HepG2 (cell line): ENCODE measurements around the gene CYP27A1. TPM values are rescaled to one million over a fixed set of nuclear protein-coding genes. Genes with fewer than 3 reads are reported as not detected.

Experiments used
- EEA1 ChIP-seq: sonication (generic); formaldehyde crosslinking; IDR thresholded peaks from 2 replicates; pipeline ENCODE4 v1.5.1; 2020; ENCODE audit warnings: mild to moderate bottlenecking, missing genetic modification reagents, borderline replicate concordance
- ELK4 ChIP-seq: sonication (generic); formaldehyde crosslinking; IDR thresholded peaks from 2 replicates; pipeline ENCODE4 v1.9.0; 2021; ENCODE audit warnings: missing genetic modification reagents, borderline replicate concordance
- JARID2 ChIP-seq: sonication (generic); formaldehyde crosslinking; IDR thresholded peaks from 2 replicates; pipeline ENCODE4 v1.8.1; 2023; ENCODE audit warnings: missing genetic modification reagents, inconsistent platforms; ENCODE audit not compliant: insufficient replicate concordance
- KAT7 ChIP-seq: IDR thresholded peaks from 2 replicates; pipeline ENCODE4 v1.6.1; 2018; ENCODE audit warnings: borderline replicate concordance, missing compliant biosample characterization
- KLF16 ChIP-seq, 2 experiments: sonication (generic) in 1 of 2; formaldehyde crosslinking in 1 of 2; IDR thresholded peaks; 2 replicates each; pipeline versions ENCODE4 v1.6.1 to v1.8.0; 2016 to 2023; ENCODE audit warnings: missing genetic modification reagents in 2 of 2, missing compliant biosample characterization in 1 of 2
- MTA1 ChIP-seq: sonication (generic); formaldehyde crosslinking; IDR thresholded peaks from 2 replicates; pipeline ENCODE4 v1.4.0; 2020; ENCODE audit warnings: missing genetic modification reagents, mild to moderate bottlenecking, borderline replicate concordance
- PHF8 ChIP-seq: sonication (generic); formaldehyde crosslinking; IDR thresholded peaks from 2 replicates; pipeline ENCODE4 v1.5.0; 2020; ENCODE audit warnings: missing genetic modification reagents
- RERE ChIP-seq: IDR thresholded peaks from 2 replicates; pipeline ENCODE4 v1.6.1; 2016; ENCODE audit warnings: low read depth, missing genetic modification reagents, missing compliant biosample characterization
- RORA ChIP-seq: sonication (generic); formaldehyde crosslinking; IDR thresholded peaks from 2 replicates; pipeline ENCODE4 v1.5.0; 2020; ENCODE audit warnings: mild to moderate bottlenecking, missing genetic modification reagents, moderate library complexity
- SIN3B ChIP-seq: fragments of 150-350 bp; IDR thresholded peaks from 2 replicates; pipeline ENCODE4 v1.6.1; 2014; ENCODE audit warnings: low read length
- SMC3 ChIP-seq: IDR thresholded peaks from 2 replicates; pipeline ENCODE4 v1.6.1; 2011; ENCODE audit warnings: low read length, improper control_type of control experiment
- SNAPC2 ChIP-seq: sonication (generic); formaldehyde crosslinking; IDR thresholded peaks from 2 replicates; pipeline ENCODE4 v1.8.1; 2022; ENCODE audit warnings: mild to moderate bottlenecking, missing genetic modification reagents
- ZNF253 ChIP-seq: sonication (generic); formaldehyde crosslinking; IDR thresholded peaks from 2 replicates; pipeline ENCODE4 v1.8.0; 2022; ENCODE audit warnings: mild to moderate bottlenecking, missing genetic modification reagents, borderline replicate concordance
- ZNF282 ChIP-seq: fragments of 450-650 bp; IDR thresholded peaks from 2 replicates; pipeline ENCODE4 v1.6.1; 2018; ENCODE audit not compliant: partially characterized antibody
- ZNF362 ChIP-seq: sonication (generic); formaldehyde crosslinking; IDR thresholded peaks from 2 replicates; pipeline ENCODE4 v1.4.0; 2020; ENCODE audit warnings: missing genetic modification reagents, mild to moderate bottlenecking, borderline replicate concordance
- ZNF570 ChIP-seq: sonication (generic); formaldehyde crosslinking; IDR thresholded peaks from 2 replicates; pipeline ENCODE4 v1.4.0; 2020; ENCODE audit warnings: mild to moderate bottlenecking, missing genetic modification reagents, borderline replicate concordance
- ZNF770 ChIP-seq: sonication (generic); formaldehyde crosslinking; IDR thresholded peaks from 2 replicates; pipeline ENCODE4 v1.5.0; 2020; ENCODE audit warnings: mild to moderate bottlenecking, missing genetic modification reagents
- polyA plus RNA-seq, 8 experiments: library from polyadenylated mRNA; depleted of rRNA in 3 of 8; stranded (reverse) in 7 of 8; unstranded in 1 of 8; fragments of >200 nt; fragmentation: Illumina TruSeq in 4 of 8; extraction: Trizol in 4 of 8; gene quantifications; 2 replicates each; pipeline versions ENCODE4 v1.2.1 to v1.2.3, GENCODE V29; 2011 to 2016; ENCODE audit warnings: low read depth in 4 of 8, missing spikeins in 1 of 8, mixed read lengths in 1 of 8; ENCODE audit not compliant: insufficient read depth in 1 of 8
- total RNA-seq, 5 experiments: library from RNA; depleted of rRNA; stranded (reverse); fragments of >200 nt; fragmentation: Illumina TruSeq; extraction: Trizol; gene quantifications; 2 replicates each; pipeline ENCODE4 v1.2.3, GENCODE V29; 2016; ENCODE audit warnings: low read depth in 1 of 5

CYP27A1 gene
- total and polyA plus RNA-seq, 2 of the 13 experiments (the other 11 are each of a cell fraction or from before 2014, with no cell fraction given), result 157 to 266 TPM

GRCh38 chr2:218733171-218734021, 48.6 kb upstream of the CYP27A1 start (continued):
- TF ChIP-seq ELK4 (CRISPR knock-in tag), result no peak
- peak; percentile 87 for TF ChIP-seq RERE (CRISPR knock-in tag)
- TF ChIP-seq ZNF770 (CRISPR knock-in tag), result no peak
- 0 out of 2 replicates have a peak, but pooled peaks have one; percentile 39 for TF ChIP-seq ZNF362
- TF ChIP-seq RORA (CRISPR knock-in tag), result 0 out of 2 replicates have a peak, but pooled peaks have one; percentile 48
- TF ChIP-seq PHF8 (CRISPR knock-in tag), result no peak
- no peak for TF ChIP-seq JARID2
- no peak for TF ChIP-seq ZNF570 (CRISPR knock-in tag)
- TF ChIP-seq SIN3B, result no peak
- TF ChIP-seq MTA1, result no peak
- 0 out of 2 replicates have a peak, but pooled peaks have one; percentile 43 for TF ChIP-seq SNAPC2
- TF ChIP-seq ZNF282, result no peak
- TF ChIP-seq KLF16 (CRISPR knock-in tag; IDR thresholded peaks at IDR 0.05), result peak in 1 of 2 experiments; percentile 97; a peak in 2 of 4 replicates
- peak; percentile 41; the same call in 1 of the 2 replicates for TF ChIP-seq SMC3
- TF ChIP-seq KAT7 (CRISPR knock-in tag), result no peak
- TF ChIP-seq EEA1 (CRISPR knock-in tag), result no peak
- TF ChIP-seq ZNF253, result no peak; the same call in 1 of the 2 replicates
